Fibroblast of villous mesenchyme (primary cell): ENCODE results near the gene TIMM17A. TPM values are rescaled to one million over a fixed set of nuclear protein-coding genes. Genes with fewer than 3 reads are reported as not detected.

Source experiments
- DNase-seq: peaks from one replicate; pipeline ENCODE4 v3.0.0-alpha.2; 2010; ENCODE audit warnings: low read depth
- H3K4me3 ChIP-seq: 2 replicates; pipeline ENCODE4 v1.5.1; 2011; ENCODE audit warnings: low read depth, mild to moderate bottlenecking, low read length
- total RNA-seq: library from RNA; depleted of rRNA; stranded (reverse); fragments of >200 nt; gene quantifications from 2 replicates; pipeline ENCODE4 v1.2.3, GENCODE V29; 2012
- TF ChIP-seq, protein P1 (sequence below): IDR thresholded peaks from 2 replicates; pipeline ENCODE4 v1.5.1; 2012; ENCODE audit warnings: low read depth, mild to moderate bottlenecking, low read length; ENCODE audit not compliant: insufficient read depth

The TIMM17A gene
- total RNA-seq, 1 donor, result 94.1 TPM

GRCh38 chr1:201945157-201945556 is 10.1 kb upstream of the TIMM17A start:
- no peak for DNase-seq
- peak overlapping the region; percentile 79 for H3K4me3 ChIP-seq
- TF ChIP-seq, protein P1, sequence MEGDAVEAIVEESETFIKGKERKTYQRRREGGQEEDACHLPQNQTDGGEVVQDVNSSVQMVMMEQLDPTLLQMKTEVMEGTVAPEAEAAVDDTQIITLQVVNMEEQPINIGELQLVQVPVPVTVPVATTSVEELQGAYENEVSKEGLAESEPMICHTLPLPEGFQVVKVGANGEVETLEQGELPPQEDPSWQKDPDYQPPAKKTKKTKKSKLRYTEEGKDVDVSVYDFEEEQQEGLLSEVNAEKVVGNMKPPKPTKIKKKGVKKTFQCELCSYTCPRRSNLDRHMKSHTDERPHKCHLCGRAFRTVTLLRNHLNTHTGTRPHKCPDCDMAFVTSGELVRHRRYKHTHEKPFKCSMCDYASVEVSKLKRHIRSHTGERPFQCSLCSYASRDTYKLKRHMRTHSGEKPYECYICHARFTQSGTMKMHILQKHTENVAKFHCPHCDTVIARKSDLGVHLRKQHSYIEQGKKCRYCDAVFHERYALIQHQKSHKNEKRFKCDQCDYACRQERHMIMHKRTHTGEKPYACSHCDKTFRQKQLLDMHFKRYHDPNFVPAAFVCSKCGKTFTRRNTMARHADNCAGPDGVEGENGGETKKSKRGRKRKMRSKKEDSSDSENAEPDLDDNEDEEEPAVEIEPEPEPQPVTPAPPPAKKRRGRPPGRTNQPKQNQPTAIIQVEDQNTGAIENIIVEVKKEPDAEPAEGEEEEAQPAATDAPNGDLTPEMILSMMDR, result peak; percentile 43

- TF ChIP-seq, protein P1, result no peak
- peak overlapping the region; percentile 79 for H3K4me3 ChIP-seq
- no peak for DNase-seq
Measured at GRCh38 chr1:201945863-201946223, 9.5 kb upstream of the TIMM17A start.

DNA sequence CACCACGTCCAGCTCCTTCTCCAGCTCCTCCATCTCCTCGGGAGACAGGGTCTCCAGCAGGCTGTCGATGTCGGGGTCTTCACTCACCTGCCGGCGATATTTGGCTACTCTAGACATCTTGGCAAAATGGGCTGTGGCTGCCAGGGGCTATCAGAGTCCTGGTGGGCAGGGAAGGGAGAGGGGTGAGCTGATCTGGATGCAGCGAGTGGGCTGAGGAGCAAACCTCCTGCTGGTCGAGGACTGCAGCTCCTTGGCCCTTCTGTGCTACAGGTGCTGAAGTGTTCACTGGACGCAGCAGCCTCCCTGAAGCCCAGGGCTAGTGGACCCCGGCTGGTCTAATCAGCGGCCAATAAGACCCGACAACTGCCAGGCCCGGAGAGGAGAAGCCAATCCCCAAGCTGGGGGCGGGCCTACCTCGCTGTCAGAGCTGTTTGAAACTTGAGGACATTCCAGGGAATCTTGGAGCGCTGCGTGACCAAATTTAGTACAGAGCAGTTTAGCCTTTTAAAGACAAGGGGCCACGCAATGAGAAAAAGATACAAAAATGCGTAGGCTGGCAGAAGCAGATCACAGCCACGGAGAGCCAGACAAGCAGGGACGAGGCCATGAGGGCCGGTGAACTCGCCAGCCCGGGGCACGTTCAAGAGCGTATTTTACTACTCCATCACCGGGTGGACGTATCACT is 8.9 kb upstream of the TIMM17A start, which contains the start of gene LMOD1:
Gene LMOD1 (minus strand): TSS at position 325 of the 685 bp plus-strand sequence. CDS start 208 bp downstream, at position 117.
- DNase-seq, result peak; percentile 96
- TF ChIP-seq, protein P1, result no peak
- H3K4me3 ChIP-seq, result peak within 1 kb of the TSS; percentile 79

DNA sequence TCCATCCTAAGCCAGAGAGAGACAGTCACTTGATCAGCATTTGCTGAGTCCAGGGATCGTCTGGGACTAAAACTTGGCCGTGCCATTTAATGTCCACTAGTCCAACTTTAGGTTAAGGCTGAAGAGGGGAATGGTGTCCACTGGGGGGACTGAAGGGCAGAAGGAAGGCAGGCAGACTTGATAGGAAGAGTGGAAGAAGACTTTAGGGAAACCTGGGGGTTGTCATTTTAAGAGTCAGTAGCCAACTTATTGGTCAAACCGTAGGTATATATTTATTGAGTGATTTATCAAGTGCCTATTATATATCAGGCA is 7.7 kb upstream of the TIMM17A start:
- no peak for DNase-seq
- TF ChIP-seq, protein P1, result no peak
- no peak overlapping the region for H3K4me3 ChIP-seq

- no peak overlapping the region for H3K4me3 ChIP-seq
- TF ChIP-seq, protein P1, result no peak
- no peak for DNase-seq
Measured at GRCh38 chr1:201949491-201949890, 5.8 kb upstream of the TIMM17A start.

- TF ChIP-seq, protein P1, result no peak
- no peak for DNase-seq
- peak overlapping the region; percentile 100 for H3K4me3 ChIP-seq
Measured at GRCh38 chr1:201954263-201955008, 867 bp upstream of the TIMM17A start.
